NCI-H69 (cell line): Measurements from ENCODE around the gene CDC14B.

ENCODE experiments used
- DNase-seq: peaks from one replicate; lab custom pipeline; 2025; lab: John Stamatoyannopoulos, UW

Gene CDC14B

DNA sequence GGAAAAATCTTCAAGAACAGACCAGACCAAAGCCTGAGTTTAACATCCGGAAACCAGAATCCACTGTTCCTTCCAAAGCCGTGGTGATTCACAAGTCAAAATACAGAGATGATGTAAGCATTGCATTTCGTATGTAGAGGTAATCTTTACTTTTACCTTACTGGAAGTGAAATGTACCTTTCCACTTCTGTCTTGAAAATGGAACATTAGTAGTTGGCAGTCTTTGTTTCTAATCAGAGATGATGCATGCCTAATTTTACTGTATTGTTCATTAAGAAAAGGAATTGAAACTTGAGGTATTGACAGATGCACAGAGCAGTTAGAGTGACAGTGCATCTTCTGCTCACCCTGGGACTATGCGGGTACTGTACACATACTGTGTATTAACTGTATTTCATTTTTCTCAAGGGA lies 135.1 kb downstream of the CDC14B start:
- no peak for DNase-seq

DNA sequence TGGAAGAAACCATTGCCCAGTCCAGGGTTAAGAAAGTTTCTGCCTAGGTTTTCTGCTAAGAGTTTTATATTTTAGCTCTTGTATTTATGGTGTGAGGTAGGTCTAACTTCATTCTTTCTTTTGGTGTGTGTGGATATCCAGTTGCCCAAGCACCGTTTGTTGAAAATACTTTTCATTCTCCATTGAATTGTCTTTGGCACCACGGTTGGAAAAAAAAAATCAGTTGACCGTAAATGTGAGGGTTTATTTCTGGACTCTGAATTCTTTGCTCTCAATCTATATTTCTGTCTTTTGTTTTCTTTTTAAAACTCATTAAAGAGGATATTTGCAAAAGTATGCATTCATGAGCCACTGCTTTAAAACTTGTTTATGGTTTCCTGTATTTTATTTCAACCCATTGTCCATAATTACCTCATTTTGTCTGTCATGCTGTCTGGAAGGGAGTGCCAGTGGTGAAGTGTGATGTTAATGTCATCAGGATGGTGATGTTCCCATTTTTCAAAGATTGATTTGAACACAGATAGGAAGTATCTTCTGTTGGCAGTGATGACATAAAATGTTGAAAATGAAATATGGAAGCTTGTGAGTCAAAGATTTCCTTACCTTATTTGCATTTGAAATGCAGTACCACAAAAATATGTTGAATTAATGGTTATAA lies 135.8 kb downstream of the CDC14B start:
- no peak for DNase-seq

DNA sequence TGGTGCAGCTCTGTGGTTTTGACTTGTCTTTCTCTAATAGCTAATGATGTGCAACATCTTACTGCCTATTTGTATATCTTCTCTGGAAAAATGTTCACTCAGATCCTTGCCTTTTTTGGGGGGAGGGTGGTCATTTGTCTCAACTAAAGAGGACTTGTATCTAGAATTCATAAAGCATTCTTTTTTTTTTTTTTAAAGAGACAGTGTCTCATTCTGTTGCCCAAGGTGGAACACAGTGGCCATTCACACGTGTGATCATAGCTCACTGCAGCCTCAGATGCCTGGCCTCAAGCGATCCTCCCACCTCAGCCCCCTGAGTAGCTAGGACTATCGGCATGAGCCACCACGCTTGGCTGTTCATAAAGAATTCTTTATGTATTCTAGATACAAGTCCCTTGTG lies 136.4 kb downstream of the CDC14B start:
- no peak for DNase-seq

DNA sequence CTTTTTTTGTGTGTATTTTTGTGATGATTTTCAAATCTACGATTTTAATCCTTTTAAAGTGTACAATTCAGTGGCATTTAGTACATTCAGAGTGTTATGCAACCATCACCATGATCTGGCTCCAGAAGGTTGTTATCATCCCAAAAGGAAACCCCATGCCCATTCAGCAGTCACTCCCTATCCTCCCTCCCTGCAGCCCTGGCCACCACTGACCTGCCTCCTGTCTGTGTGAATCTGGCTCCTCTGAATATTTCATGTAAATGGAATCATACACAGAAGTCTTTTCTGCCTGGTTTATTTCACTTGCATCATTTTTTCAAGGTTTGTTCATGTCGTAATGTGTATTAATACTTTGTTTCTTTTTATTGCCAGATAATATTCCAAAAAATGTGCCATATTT lies 137.2 kb downstream of the CDC14B start:
- no peak for DNase-seq

DNA sequence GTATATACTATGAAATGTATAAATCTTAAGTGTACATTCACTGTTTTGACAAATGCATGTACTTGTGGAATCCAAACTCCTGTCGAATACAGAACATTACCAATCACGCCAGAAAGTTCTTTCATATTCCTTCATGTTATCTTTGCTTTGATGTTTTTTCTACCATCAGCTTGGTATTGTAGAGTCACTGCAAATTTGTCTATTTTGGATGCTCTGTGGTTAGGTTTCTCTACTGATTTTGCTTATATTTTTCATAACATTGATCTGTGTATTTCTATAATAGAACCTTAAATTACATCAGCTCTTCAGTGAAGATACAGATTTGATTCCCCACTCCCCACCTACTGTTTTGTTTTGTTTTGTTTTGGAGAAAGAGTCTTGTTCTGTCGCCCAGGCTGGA lies 138.9 kb downstream of the CDC14B start:
- DNase-seq = no peak

DNA sequence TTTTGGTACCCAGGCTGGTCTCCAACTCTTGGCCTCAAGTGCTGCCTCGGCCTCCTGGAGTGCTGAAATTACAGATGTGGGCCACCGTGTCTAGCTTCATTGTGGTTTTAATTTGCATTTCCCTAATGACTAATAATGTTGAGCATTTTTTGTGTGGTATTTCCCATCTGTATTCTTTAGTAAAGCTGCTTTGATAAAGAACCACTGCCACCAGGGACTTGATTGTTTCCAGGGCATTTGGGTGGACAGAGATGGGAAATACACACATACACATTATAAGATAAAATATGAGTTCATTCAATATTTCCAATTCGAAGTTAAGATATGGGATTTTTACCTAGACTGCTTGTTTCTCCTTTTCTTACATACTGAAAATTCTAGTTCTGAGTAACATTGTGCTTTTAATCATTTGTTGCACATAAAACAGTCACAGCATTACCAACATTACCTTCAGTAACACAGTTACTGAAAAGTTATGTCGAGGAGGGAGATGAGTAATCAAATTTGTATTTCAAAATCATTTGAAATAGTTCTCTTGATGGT lies 140.7 kb downstream of the CDC14B start:
- no peak for DNase-seq

DNA sequence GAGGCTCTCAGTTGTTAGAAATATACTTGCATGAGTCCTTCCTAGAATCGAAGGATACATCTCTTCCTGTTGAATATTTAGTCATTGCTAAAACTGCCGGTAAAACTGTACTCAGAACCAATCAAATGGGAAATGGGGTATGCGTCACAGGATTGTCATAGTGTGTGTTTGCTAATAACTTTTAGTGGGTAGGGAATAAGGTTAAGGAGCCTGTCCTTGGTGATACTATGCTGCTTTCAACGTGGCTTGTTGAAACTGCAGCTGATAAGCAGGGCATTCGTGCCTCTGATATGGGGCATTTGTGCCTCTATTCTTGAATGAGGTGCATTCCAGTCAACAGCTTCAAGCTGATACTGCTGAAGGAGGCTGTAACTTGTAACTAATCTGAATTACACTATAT lies 143.1 kb downstream of the CDC14B start:
- DNase-seq = no peak

DNA sequence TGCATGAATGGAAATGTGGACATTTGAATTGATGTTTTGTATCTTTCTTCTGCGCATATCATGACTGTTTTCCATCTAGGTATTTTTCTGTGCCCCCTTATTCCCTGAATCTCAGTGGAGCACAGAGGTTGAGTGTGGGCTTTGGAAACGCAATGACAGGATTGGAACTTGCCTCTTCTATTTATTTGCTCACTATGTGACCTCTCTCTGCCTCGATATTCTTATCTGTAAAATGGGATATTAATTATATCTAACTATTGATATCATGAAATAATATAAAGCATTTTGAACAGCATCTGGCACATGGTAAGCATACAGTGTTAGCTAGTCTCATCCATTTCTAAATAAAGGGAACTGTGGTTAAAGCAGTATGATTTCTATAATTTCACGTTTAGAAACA lies 143.6 kb downstream of the CDC14B start:
- DNase-seq = no peak

DNA sequence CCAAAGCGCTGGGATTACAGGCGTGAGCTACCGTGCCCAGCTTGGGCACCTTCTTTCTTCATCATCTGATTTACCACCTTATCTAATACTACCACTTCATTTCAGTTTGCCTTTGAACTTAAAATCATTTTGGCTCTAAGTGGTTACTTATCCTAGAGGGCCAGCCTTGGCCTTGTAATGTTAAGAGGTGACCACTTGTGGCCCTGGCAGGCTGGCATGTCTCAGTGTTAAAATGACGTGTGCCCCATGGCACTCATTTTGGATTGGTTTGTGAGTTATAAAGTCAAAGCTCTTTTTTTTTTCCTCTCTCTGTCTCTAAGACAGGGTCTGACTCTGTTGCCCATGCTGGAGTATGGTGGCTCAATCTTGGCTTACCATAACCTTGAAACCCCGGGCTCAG lies 151.9 kb downstream of the CDC14B start:
- no peak for DNase-seq

DNA sequence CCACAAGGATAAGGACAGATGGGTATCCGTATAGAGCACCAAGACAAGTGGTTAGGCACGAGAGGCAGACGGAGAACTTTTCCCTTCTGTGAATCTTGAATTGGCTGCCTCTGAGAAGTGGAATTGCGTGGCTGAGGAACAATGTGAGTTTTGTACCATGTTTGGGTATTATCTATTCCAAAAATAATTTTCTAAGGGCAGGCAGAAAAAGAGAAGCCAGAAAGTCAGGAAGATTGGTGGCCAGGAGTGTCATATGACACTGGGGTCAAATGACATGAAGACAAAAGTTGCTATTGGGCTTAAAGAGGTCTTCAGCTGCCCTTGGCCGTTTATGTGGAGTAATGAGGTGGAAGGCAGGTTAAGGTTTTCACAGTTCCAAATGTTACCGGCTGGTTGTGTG lies 155.2 kb downstream of the CDC14B start:
- no peak for DNase-seq

DNA sequence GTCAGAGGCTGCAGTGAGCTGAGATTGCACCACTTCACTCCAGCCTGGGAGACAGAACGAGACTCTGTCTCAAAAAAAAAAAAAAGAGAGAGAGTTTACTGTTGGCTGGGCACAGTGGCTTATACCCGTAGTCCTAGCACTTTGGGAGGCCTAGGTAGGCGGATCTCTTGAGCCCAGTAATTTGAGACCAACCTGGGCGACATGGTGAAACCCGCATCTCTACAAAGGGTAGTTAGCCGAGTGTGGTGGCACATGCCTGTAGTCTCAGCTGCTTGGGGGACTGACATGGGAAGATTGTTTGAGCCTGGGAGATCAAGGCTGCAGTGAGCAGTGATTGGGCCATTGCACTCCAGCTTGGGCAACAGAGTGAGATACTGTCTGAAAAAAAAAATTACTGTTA lies 157.1 kb downstream of the CDC14B start:
- DNase-seq = no peak

DNA sequence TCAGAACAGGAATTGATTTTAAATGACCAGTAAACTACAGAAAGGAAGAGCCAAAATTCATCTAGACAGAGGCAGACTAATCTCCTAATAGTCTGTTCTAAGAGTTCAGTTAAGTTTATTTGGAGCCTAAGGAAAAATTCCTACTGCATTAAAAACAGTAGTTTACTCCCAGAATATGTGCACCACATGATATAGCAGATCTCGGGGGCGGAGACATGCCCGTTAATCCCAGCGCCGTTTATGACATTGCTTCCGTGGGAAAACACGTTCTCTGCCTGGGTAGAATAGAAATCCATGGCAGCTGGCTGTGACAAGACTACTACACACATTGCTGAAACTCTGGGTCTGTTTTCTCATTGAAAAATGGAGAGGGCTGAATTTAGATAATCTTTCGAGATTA lies 158.3 kb downstream of the CDC14B start:
- DNase-seq = no peak

DNA sequence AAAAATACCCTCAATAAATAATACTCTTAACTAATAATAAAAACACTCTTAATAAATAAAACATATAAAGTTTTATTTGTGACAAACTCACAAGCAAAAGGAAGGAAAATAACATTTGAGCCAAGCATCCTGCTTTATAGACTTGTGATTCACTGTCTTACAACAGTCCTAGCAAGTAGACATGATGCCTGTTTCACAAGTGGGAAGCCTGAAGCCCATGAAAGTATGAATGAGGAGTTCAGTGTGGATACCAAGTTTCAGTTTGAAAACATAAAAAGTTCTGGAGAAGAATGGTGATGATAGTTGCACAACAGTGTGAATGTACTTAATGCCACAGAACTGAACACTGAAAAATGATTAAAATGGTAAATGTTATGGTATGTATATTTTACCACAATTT lies 158.8 kb downstream of the CDC14B start:
- no peak for DNase-seq

DNA sequence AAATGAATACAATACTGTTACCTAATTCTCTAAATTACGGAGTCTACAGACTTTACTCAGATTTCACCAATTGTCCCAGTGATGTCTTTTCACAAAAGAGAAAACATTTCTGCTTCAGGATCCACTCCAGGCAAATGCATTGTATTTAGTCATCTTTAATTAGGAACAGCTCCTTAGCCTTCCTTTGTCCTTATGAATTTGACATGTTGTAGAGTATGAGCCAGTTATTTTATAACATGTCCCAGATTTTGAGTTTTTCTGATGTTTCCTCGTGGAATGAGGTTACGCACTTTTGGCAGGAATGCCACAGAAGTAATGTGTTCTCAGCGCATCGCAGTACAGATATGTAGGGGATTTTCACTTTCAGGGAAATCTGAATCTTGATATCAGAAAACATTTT lies 159.2 kb downstream of the CDC14B start:
- no peak for DNase-seq

DNA sequence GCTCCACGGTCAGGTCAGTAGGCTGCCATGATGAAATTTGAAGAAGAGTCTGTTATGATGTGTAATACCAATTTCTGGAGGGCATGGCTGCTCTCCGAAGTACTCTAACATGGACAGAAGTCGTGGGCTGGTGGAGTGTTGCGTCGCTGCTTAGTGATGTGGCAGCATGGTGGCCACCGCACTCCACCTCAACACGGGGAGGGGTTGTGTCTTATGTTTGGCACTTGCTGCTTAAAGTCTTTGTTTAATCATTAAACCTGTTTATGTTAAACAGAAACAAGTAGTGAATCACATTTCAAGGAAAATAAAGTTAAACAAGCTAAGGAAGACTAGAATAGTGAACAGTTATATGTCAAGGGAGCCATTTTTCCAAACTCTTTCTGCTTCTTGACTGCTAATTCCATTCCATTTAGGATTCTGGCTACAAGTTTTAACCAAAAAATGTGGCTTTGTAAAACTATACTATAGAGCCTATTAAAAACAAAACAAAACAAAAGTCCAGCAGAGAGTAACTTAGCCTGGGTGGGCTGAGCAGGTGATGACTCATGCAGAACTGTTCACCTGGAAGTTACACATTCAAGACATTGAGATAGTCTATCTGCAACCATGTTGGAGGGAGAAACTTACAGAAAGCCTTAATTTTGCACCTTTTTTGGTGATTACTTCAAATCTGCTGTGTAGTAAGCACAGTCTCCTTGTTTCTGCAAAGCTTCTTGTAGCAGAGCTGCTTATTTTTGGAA lies 160.2 kb downstream of the CDC14B start:
- DNase-seq = no peak

DNA sequence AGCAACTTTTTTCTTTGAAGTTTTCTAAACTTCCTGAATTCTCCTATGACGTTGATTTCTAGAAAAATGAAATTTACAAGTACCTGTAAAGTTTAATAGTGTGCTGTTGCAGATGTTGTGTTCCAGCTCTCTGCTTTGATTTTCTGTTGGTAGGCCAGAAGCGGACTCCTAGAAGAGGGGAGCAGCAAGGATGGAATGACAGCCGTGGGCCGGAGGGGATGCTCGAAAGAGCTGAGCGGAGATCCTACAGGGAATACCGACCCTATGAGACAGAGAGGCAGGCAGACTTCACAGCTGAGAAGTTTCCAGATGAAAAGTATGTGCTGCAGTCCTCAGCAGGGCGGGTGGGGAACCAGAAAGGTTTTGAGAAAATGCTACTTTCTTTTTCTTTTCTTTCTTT lies 161.4 kb downstream of the CDC14B start:
- no peak for DNase-seq

DNA sequence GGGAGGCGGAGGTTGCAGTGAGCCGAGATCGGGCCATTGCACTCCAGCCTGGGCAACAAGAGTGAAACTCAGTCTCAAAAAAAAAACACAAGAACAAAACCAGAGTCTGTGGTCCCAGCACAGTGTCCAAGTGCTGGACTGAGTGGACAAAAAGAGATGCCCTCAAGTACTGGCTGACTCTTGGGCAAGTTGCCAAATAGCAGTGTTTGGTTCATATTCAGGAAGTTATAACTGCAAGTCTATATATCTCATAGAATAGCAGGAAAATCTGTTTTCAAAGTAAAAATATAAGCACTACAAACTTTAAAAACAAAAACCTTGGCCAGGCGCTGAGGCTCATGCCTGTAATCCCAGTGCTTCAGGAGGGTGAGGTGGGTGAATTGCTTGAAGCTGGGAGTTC lies 162.4 kb downstream of the CDC14B start:
- no peak for DNase-seq

DNA sequence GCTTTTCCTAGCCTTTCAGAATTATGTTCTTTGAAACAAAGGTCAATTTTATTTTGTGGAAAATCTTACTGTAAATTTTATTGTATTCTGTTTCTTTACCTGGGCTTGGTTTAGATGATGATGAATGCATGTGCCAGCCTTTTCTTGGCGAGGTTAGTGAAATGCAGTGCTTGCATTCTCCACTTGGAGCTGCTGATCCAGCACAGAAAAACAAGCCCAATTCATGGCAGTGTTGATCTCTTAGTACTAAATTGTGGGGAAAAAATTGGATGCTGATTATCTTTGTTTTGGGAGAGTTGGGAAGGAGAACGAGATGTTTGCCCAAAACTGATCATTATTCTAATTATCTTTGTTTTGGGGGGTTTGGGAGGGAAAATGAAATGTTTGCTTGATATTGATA lies 166.0 kb downstream of the CDC14B start:
- peak; percentile 24 for DNase-seq

DNA sequence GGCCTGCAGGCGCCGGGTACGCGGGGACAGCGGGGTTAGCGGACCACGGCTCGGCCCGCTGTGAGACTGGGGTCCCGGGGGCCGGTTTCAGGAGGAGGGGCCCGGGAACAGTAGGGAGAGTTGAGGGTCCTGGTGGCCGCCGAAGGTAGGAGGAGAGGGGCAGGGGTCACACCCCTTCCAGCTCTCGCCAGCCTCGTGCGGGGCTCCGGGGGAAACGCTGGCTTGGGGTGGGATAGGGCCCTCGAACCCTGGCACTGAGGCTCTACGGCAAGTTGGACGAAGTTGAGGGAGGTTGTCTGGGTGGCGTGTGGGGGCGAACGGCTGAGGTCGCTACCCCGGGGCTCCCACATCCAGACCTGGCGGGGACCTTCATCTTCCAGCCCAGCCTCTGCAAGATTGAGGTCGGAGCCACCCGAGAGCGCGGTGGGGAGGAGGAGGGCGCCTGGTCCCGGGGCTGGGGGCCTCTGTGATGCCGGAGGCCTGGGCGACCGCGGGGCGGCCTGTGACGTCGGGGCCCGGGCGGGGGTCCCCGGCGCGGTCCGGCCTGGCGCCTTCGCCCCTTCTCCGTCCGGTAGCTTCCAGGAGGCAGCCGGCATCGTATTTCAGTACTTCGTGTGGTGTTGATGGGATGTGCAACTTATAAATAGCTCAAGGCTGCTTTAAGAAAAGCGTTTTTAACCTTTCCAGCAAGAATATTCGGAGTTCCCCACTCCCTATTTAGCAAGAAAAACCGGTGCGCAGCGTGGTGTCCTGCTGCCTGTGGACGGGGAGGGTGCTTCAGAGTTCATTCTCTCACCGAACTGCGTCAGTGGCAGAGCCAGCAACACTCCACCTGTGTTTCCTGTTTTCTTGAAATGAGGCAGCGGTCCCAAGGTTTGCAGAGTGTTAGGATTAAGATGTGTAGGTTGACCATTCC lies 168.8 kb downstream of the CDC14B start:
- DNase-seq = peak; percentile 74
